Measurements from ENCODE around the gene CMA1. TPM values are rescaled to one million over a fixed set of nuclear protein-coding genes. Genes with fewer than 3 reads are reported as not detected.
"Not testable (repeated sequence)": the region's sequence is repeated elsewhere in the genome, so short reads cannot be mapped to it uniquely, and the experiment has no call there.

The CMA1 gene
- total RNA-seq, 4 donors from 2014 or later: not detected

- H3K4me1 ChIP-seq: no peaks in the 10 kb centered on the region
- 19 to 21% methylated on average over 2 of the region's 2 CpGs for WGBS, 2 donors (ENCODE audit: low coverage in 1 of 2)
- no peaks in the 10 kb centered on the region for H3K27me3 ChIP-seq
- no peaks in the 10 kb centered on the region for H3K36me3 ChIP-seq
- no peak overlapping the region for H3K27ac ChIP-seq
- in situ Hi-C loops (cut with MboI; ENCODE audit: low pct_ligation_motif_present in 1 of 4, low pct_unique_long_range_greater_than_20kb in 1 of 4, low sequenced_read_pairs in 3 of 4) (no loop called here), intact Hi-C loops (cut with DNase I; ENCODE audit: low total_unique reads) (no loop called here)
- H3K4me3 ChIP-seq: no peak overlapping the region
- TF ChIP-seq POLR2A (IDR thresholded peaks at IDR 0.05) (no peak), CTCF (IDR thresholded peaks at IDR 0.05) (no peak), POLR2AphosphoS5 (IDR thresholded peaks at IDR 0.05) (no peak), EP300 (IDR thresholded peaks at IDR 0.05; ENCODE audit: low read depth) (no peak)
- H3K9me3 ChIP-seq: no peaks in the 10 kb centered on the region
- no peak for DNase-seq
Observed at GRCh38 chr14:24513009-24513408, 4.9 kb upstream of the CMA1 start.

GRCh38 chr14:24506443-24506842 is 1.6 kb downstream of the CMA1 start:
- no peak for DNase-seq
- intact Hi-C loops (cut with DNase I; ENCODE audit: low total_unique reads): no loop called here
- H3K4me3 ChIP-seq: no peak overlapping the region
- TF ChIP-seq EP300 (IDR thresholded peaks at IDR 0.05; ENCODE audit: low read depth) (no peak), CTCF (IDR thresholded peaks at IDR 0.05) (no peak), POLR2A (IDR thresholded peaks at IDR 0.05) (no peak), POLR2AphosphoS5 (IDR thresholded peaks at IDR 0.05) (no peak)
- H3K4me1 ChIP-seq: no peaks in the 10 kb centered on the region
- WGBS, 2 donors (ENCODE audit: low coverage in 1 of 2): 78 to 80% methylated on average over 4 to 6 of the region's 6 CpGs
- no peaks in the 10 kb centered on the region for H3K27me3 ChIP-seq
- H3K27ac ChIP-seq: no peak overlapping the region
- in situ Hi-C loops (cut with MboI; ENCODE audit: low pct_ligation_motif_present in 1 of 4, low pct_unique_long_range_greater_than_20kb in 1 of 4, low sequenced_read_pairs in 3 of 4): no loop called here
- H3K36me3 ChIP-seq: no peaks in the 10 kb centered on the region
- no peaks in the 10 kb centered on the region for H3K9me3 ChIP-seq

- no peaks in the 10 kb centered on the region for H3K27me3 ChIP-seq
- H3K36me3 ChIP-seq: no peaks in the 10 kb centered on the region
- H3K9me3 ChIP-seq: no peaks in the 10 kb centered on the region
- in situ Hi-C loops (cut with MboI; ENCODE audit: low pct_ligation_motif_present in 1 of 4, low pct_unique_long_range_greater_than_20kb in 1 of 4, low sequenced_read_pairs in 3 of 4): no loop called here
- 72 to 75% methylated on average over 5 of the region's 5 CpGs for WGBS, 2 donors (ENCODE audit: low coverage in 1 of 2)
- H3K4me3 ChIP-seq: no peak overlapping the region
- DNase-seq: no peak
- intact Hi-C loops (cut with DNase I; ENCODE audit: low total_unique reads): no loop called here
- no peak overlapping the region for H3K27ac ChIP-seq
- no peaks in the 10 kb centered on the region for H3K4me1 ChIP-seq
- TF ChIP-seq POLR2A (IDR thresholded peaks at IDR 0.05): no peak
- TF ChIP-seq CTCF (IDR thresholded peaks at IDR 0.05): no peak
- TF ChIP-seq EP300 (IDR thresholded peaks at IDR 0.05; ENCODE audit: low read depth): no peak
- no peak for TF ChIP-seq POLR2AphosphoS5 (IDR thresholded peaks at IDR 0.05)
Observed at GRCh38 chr14:24504425-24504950, 3.6 kb downstream of the CMA1 start.

- H3K4me1 ChIP-seq; H3K27me3 ChIP-seq; H3K4me3 ChIP-seq; H3K36me3 ChIP-seq; intact Hi-C loops (cut with DNase I; ENCODE audit: low total_unique reads); H3K9me3 ChIP-seq; in situ Hi-C loops (cut with MboI; ENCODE audit: low pct_ligation_motif_present in 1 of 4, low pct_unique_long_range_greater_than_20kb in 1 of 4, low sequenced_read_pairs in 3 of 4); H3K27ac ChIP-seq; DNase-seq: not testable (repeated sequence)
- WGBS, 2 donors (ENCODE audit: low coverage in 1 of 2): 74% methylated on average over 19 of the region's 19 CpGs; no CpG with 5 or more reads in 1 of the 2 donors
Observed at GRCh38 chr14:24491586-24492408, 16.3 kb downstream of the CMA1 start.
